ENCODE measurements around the gene CASZ1. TPM values are rescaled to one million over a fixed set of nuclear protein-coding genes. Genes with fewer than 3 reads are reported as not detected.

Gene CASZ1
- total and polyA plus RNA-seq, 2 experiments from 2014 or later: 6.2 to 6.7 TPM

- Histone ChIP-seq H4K20me1 (replicated peaks; ENCODE audit: insufficient read depth) (no peaks in the 10 kb centered on the region), H3K4me2 (no peak overlapping the region), H3K4me3 (no peak overlapping the region), H3K9me2 (ENCODE audit: insufficient read depth) (no peaks in the 10 kb centered on the region), H3K79me2 (replicated peaks; ENCODE audit: insufficient read depth) (no peaks in the 10 kb centered on the region), H3F3A (replicated peaks; ENCODE audit: low read depth) (peaks cover 7% of the 10 kb centered on the region), H3K27me3 (ENCODE audit: insufficient read depth) (no peaks in the 10 kb centered on the region), H3K4me1 (ENCODE audit: insufficient read depth) (no peaks in the 10 kb centered on the region), H3K36me3 (ENCODE audit: insufficient read depth) (no peaks in the 10 kb centered on the region), H2AFZ (no peak overlapping the region), H3K27ac (ENCODE audit: low read depth) (no peak overlapping the region)
- no peak for ATAC-seq
- Mint-ChIP-seq H3K27ac (no peak overlapping the region), H3K36me3 (ENCODE audit: low read depth) (no peaks in the 10 kb centered on the region), H3K27me3 (ENCODE audit: insufficient read depth, low read depth, poor library complexity) (peaks cover 9% of the 10 kb centered on the region), H3K4me3 (no peak overlapping the region), H3K4me1 (peaks cover 6% of the 10 kb centered on the region), H3K9me3 (no peaks in the 10 kb centered on the region)
- no peak for DNase-seq (ENCODE audit: low spot score)
- TF ChIP-seq JUNB (IDR thresholded peaks at IDR 0.05; ENCODE audit: unreplicated experiment): no peak
- TF ChIP-seq POLR2AphosphoS5 (IDR thresholded peaks at IDR 0.05; ENCODE audit: low read depth): no peak
- no peak for TF ChIP-seq CREB1 (CRISPR knock-in tag; IDR thresholded peaks at IDR 0.05; ENCODE audit: low read depth)
- TF ChIP-seq, protein P1, sequence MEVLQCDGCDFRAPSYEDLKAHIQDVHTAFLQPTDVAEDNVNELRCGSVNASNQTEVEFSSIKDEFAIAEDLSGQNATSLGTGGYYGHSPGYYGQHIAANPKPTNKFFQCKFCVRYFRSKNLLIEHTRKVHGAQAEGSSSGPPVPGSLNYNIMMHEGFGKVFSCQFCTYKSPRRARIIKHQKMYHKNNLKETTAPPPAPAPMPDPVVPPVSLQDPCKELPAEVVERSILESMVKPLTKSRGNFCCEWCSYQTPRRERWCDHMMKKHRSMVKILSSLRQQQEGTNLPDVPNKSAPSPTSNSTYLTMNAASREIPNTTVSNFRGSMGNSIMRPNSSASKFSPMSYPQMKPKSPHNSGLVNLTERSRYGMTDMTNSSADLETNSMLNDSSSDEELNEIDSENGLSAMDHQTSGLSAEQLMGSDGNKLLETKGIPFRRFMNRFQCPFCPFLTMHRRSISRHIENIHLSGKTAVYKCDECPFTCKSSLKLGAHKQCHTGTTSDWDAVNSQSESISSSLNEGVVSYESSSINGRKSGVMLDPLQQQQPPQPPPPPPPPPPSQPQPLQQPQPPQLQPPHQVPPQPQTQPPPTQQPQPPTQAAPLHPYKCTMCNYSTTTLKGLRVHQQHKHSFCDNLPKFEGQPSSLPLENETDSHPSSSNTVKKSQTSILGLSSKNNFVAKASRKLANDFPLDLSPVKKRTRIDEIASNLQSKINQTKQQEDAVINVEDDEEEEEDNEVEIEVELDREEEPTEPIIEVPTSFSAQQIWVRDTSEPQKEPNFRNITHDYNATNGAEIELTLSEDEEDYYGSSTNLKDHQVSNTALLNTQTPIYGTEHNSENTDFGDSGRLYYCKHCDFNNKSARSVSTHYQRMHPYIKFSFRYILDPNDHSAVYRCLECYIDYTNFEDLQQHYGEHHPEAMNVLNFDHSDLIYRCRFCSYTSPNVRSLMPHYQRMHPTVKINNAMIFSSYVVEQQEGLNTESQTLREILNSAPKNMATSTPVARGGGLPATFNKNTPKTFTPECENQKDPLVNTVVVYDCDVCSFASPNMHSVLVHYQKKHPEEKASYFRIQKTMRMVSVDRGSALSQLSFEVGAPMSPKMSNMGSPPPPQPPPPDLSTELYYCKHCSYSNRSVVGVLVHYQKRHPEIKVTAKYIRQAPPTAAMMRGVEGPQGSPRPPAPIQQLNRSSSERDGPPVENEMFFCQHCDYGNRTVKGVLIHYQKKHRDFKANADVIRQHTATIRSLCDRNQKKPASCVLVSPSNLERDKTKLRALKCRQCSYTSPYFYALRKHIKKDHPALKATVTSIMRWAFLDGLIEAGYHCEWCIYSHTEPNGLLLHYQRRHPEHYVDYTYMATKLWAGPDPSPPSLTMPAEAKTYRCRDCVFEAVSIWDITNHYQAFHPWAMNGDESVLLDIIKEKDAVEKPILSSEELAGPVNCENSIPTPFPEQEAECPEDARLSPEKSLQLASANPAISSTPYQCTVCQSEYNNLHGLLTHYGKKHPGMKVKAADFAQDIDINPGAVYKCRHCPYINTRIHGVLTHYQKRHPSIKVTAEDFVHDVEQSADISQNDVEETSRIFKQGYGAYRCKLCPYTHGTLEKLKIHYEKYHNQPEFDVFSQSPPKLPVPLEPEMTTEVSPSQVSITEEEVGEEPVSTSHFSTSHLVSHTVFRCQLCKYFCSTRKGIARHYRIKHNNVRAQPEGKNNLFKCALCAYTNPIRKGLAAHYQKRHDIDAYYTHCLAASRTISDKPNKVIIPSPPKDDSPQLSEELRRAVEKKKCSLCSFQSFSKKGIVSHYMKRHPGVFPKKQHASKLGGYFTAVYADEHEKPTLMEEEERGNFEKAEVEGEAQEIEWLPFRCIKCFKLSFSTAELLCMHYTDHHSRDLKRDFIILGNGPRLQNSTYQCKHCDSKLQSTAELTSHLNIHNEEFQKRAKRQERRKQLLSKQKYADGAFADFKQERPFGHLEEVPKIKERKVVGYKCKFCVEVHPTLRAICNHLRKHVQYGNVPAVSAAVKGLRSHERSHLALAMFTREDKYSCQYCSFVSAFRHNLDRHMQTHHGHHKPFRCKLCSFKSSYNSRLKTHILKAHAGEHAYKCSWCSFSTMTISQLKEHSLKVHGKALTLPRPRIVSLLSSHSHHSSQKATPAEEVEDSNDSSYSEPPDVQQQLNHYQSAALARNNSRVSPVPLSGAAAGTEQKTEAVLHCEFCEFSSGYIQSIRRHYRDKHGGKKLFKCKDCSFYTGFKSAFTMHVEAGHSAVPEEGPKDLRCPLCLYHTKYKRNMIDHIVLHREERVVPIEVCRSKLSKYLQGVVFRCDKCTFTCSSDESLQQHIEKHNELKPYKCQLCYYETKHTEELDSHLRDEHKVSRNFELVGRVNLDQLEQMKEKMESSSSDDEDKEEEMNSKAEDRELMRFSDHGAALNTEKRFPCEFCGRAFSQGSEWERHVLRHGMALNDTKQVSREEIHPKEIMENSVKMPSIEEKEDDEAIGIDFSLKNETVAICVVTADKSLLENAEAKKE (CRISPR knock-in tag; IDR thresholded peaks at IDR 0.05): no peak
- no peak for TF ChIP-seq REST (IDR thresholded peaks at IDR 0.05; ENCODE audit: unreplicated experiment)
- no peak for TF ChIP-seq STAT1 (IDR thresholded peaks at IDR 0.05; ENCODE audit: unreplicated experiment)
These were observed 137.2 kb downstream of the CASZ1 start for GRCh38 chr1:10659218-10659617.
